ENCODE data around the gene CR2. TPM values are rescaled to one million over a fixed set of nuclear protein-coding genes. Genes with fewer than 3 reads are reported as not detected.

CR2 gene
- total RNA-seq, 1 experiment from 2014 or later: not detected

- no peak for DNase-seq
- Histone ChIP-seq H3K9me2 (replicated peaks; ENCODE audit: insufficient read depth, low read length) (no peaks in the 10 kb centered on the region), H3K79me2 (ENCODE audit: low read length) (no peaks in the 10 kb centered on the region), H3K9ac (ENCODE audit: low read length) (no peak overlapping the region), H3K9me3 (ENCODE audit: low read length) (no peaks in the 10 kb centered on the region), H3K4me2 (ENCODE audit: low read depth, low read length, poor library complexity, severe bottlenecking) (no peak overlapping the region), H4K20me1 (ENCODE audit: insufficient read depth, low read depth, low read length) (no peaks in the 10 kb centered on the region), H3K27me3 (ENCODE audit: low read length) (no peaks in the 10 kb centered on the region), H3K36me3 (ENCODE audit: insufficient read depth, low read length) (no peaks in the 10 kb centered on the region), H3K27ac (ENCODE audit: low read length) (no peak overlapping the region), H3K4me1 (ENCODE audit: low read length) (no peaks in the 10 kb centered on the region), H2AFZ (ENCODE audit: low read length) (no peak overlapping the region), H3K4me3 (ENCODE audit: low read length) (no peak overlapping the region)
Measured at GRCh38 chr1:207502726-207503125, 48.6 kb downstream of the CR2 start.

- Histone ChIP-seq H2AFZ (ENCODE audit: low read length) (no peak overlapping the region), H4K20me1 (ENCODE audit: insufficient read depth, low read depth, low read length) (no peaks in the 10 kb centered on the region), H3K79me2 (ENCODE audit: low read length) (no peaks in the 10 kb centered on the region)
Measured at GRCh38 chr1:207503950-207504349, 49.8 kb downstream of the CR2 start.

GRCh38 chr1:207504438-207504837 is 50.3 kb downstream of the CR2 start:
- Histone ChIP-seq H2AFZ (ENCODE audit: low read length) (no peak overlapping the region), H3K79me2 (ENCODE audit: low read length) (no peaks in the 10 kb centered on the region)

More at GRCh38 chr1:207503950-207504349, 49.8 kb downstream of the CR2 start:
- Histone ChIP-seq H3K27ac (ENCODE audit: low read length) (no peak overlapping the region), H3K9me3 (ENCODE audit: low read length) (no peaks in the 10 kb centered on the region), H3K4me3 (ENCODE audit: low read length) (no peak overlapping the region), H3K9ac (ENCODE audit: low read length) (no peak overlapping the region), H3K27me3 (ENCODE audit: low read length) (no peaks in the 10 kb centered on the region), H3K4me2 (ENCODE audit: low read depth, low read length, poor library complexity, severe bottlenecking) (no peak overlapping the region), H3K4me1 (ENCODE audit: low read length) (no peaks in the 10 kb centered on the region), H3K36me3 (ENCODE audit: insufficient read depth, low read length) (no peaks in the 10 kb centered on the region), H3K9me2 (replicated peaks; ENCODE audit: insufficient read depth, low read length) (no peaks in the 10 kb centered on the region)
- DNase-seq: no peak

GRCh38 chr1:207510444-207510843 is 56.3 kb downstream of the CR2 start:
- Histone ChIP-seq H4K20me1 (ENCODE audit: insufficient read depth, low read depth, low read length) (no peaks in the 10 kb centered on the region), H3K4me3 (ENCODE audit: low read length) (no peak overlapping the region), H2AFZ (ENCODE audit: low read length) (no peak overlapping the region), H3K36me3 (ENCODE audit: insufficient read depth, low read length) (no peaks in the 10 kb centered on the region), H3K79me2 (ENCODE audit: low read length) (no peaks in the 10 kb centered on the region), H3K9me2 (replicated peaks; ENCODE audit: insufficient read depth, low read length) (no peaks in the 10 kb centered on the region), H3K27ac (ENCODE audit: low read length) (no peak overlapping the region), H3K4me1 (ENCODE audit: low read length) (no peaks in the 10 kb centered on the region), H3K27me3 (ENCODE audit: low read length) (no peaks in the 10 kb centered on the region), H3K4me2 (ENCODE audit: low read depth, low read length, poor library complexity, severe bottlenecking) (no peak overlapping the region), H3K9ac (ENCODE audit: low read length) (no peak overlapping the region), H3K9me3 (ENCODE audit: low read length) (no peaks in the 10 kb centered on the region)
- no peak for DNase-seq

More at GRCh38 chr1:207504438-207504837, 50.3 kb downstream of the CR2 start:
- Histone ChIP-seq H3K27ac (ENCODE audit: low read length) (no peak overlapping the region), H3K27me3 (ENCODE audit: low read length) (no peaks in the 10 kb centered on the region), H3K4me2 (ENCODE audit: low read depth, low read length, poor library complexity, severe bottlenecking) (no peak overlapping the region), H3K9ac (ENCODE audit: low read length) (no peak overlapping the region), H3K4me1 (ENCODE audit: low read length) (no peaks in the 10 kb centered on the region), H3K9me2 (replicated peaks; ENCODE audit: insufficient read depth, low read length) (no peaks in the 10 kb centered on the region), H3K9me3 (ENCODE audit: low read length) (no peaks in the 10 kb centered on the region), H3K36me3 (ENCODE audit: insufficient read depth, low read length) (no peaks in the 10 kb centered on the region), H4K20me1 (ENCODE audit: insufficient read depth, low read depth, low read length) (no peaks in the 10 kb centered on the region), H3K4me3 (ENCODE audit: low read length) (no peak overlapping the region)
- DNase-seq: no peak

GRCh38 chr1:207514890-207515289 is 60.8 kb downstream of the CR2 start:
- H3K9ac ChIP-seq (ENCODE audit: low read length): no peak overlapping the region
- no peak overlapping the region for H3K27ac ChIP-seq (ENCODE audit: low read length)
- no peaks in the 10 kb centered on the region for H3K36me3 ChIP-seq (ENCODE audit: insufficient read depth, low read length)
- no peak overlapping the region for H2AFZ ChIP-seq (ENCODE audit: low read length)
- H3K9me2 ChIP-seq (replicated peaks; ENCODE audit: insufficient read depth, low read length): no peaks in the 10 kb centered on the region
- H3K4me1 ChIP-seq (ENCODE audit: low read length): no peaks in the 10 kb centered on the region
- no peak overlapping the region for H3K4me3 ChIP-seq (ENCODE audit: low read length)
- H3K79me2 ChIP-seq (ENCODE audit: low read length): no peaks in the 10 kb centered on the region
- H3K9me3 ChIP-seq (ENCODE audit: low read length): no peaks in the 10 kb centered on the region
- no peaks in the 10 kb centered on the region for H4K20me1 ChIP-seq (ENCODE audit: insufficient read depth, low read depth, low read length)
- H3K27me3 ChIP-seq (ENCODE audit: low read length): no peaks in the 10 kb centered on the region
- no peak for DNase-seq
- H3K4me2 ChIP-seq (ENCODE audit: low read depth, low read length, poor library complexity, severe bottlenecking): no peak overlapping the region

- Histone ChIP-seq H3K9ac (ENCODE audit: low read length) (no peak overlapping the region), H3K27ac (ENCODE audit: low read length) (no peak overlapping the region), H3K27me3 (ENCODE audit: low read length) (no peaks in the 10 kb centered on the region), H2AFZ (ENCODE audit: low read length) (no peak overlapping the region), H3K4me3 (ENCODE audit: low read length) (no peak overlapping the region), H3K9me2 (replicated peaks; ENCODE audit: insufficient read depth, low read length) (no peaks in the 10 kb centered on the region), H3K79me2 (ENCODE audit: low read length) (no peaks in the 10 kb centered on the region), H3K9me3 (ENCODE audit: low read length) (no peaks in the 10 kb centered on the region), H4K20me1 (ENCODE audit: insufficient read depth, low read depth, low read length) (no peaks in the 10 kb centered on the region), H3K36me3 (ENCODE audit: insufficient read depth, low read length) (no peaks in the 10 kb centered on the region), H3K4me1 (ENCODE audit: low read length) (no peaks in the 10 kb centered on the region), H3K4me2 (ENCODE audit: low read depth, low read length, poor library complexity, severe bottlenecking) (no peak overlapping the region)
- no peak for DNase-seq
Measured at GRCh38 chr1:207516729-207517128, 62.6 kb downstream of the CR2 start.

GRCh38 chr1:207518608-207519236 is 64.6 kb downstream of the CR2 start:
- no peaks in the 10 kb centered on the region for H3K27me3 ChIP-seq (ENCODE audit: low read length)
- no peak overlapping the region for H3K4me3 ChIP-seq (ENCODE audit: low read length)
- H3K9ac ChIP-seq (ENCODE audit: low read length): no peak overlapping the region
- no peaks in the 10 kb centered on the region for H3K36me3 ChIP-seq (ENCODE audit: insufficient read depth, low read length)
- H3K9me2 ChIP-seq (replicated peaks; ENCODE audit: insufficient read depth, low read length): no peaks in the 10 kb centered on the region
- H4K20me1 ChIP-seq (ENCODE audit: insufficient read depth, low read depth, low read length): no peaks in the 10 kb centered on the region
- H3K27ac ChIP-seq (ENCODE audit: low read length): no peak overlapping the region
- H3K9me3 ChIP-seq (ENCODE audit: low read length): no peaks in the 10 kb centered on the region
- no peak for DNase-seq
- no peaks in the 10 kb centered on the region for H3K4me1 ChIP-seq (ENCODE audit: low read length)
- H2AFZ ChIP-seq (ENCODE audit: low read length): no peak overlapping the region
- no peaks in the 10 kb centered on the region for H3K79me2 ChIP-seq (ENCODE audit: low read length)
- no peak overlapping the region for H3K4me2 ChIP-seq (ENCODE audit: low read depth, low read length, poor library complexity, severe bottlenecking)

- no peak overlapping the region for H3K4me2 ChIP-seq (ENCODE audit: low read depth, low read length, poor library complexity, severe bottlenecking)
Measured at GRCh38 chr1:207519505-207520399, 65.6 kb downstream of the CR2 start.

More at GRCh38 chr1:207519505-207520399, 65.6 kb downstream of the CR2 start:
- Histone ChIP-seq H3K9ac (ENCODE audit: low read length) (no peak overlapping the region), H3K4me3 (ENCODE audit: low read length) (no peak overlapping the region), H3K27ac (ENCODE audit: low read length) (no peak overlapping the region), H3K36me3 (ENCODE audit: insufficient read depth, low read length) (no peaks in the 10 kb centered on the region), H3K9me3 (ENCODE audit: low read length) (no peaks in the 10 kb centered on the region), H3K9me2 (replicated peaks; ENCODE audit: insufficient read depth, low read length) (no peaks in the 10 kb centered on the region), H3K79me2 (ENCODE audit: low read length) (no peaks in the 10 kb centered on the region), H3K4me1 (ENCODE audit: low read length) (no peaks in the 10 kb centered on the region), H4K20me1 (ENCODE audit: insufficient read depth, low read depth, low read length) (no peaks in the 10 kb centered on the region), H2AFZ (ENCODE audit: low read length) (no peak overlapping the region), H3K27me3 (ENCODE audit: low read length) (no peaks in the 10 kb centered on the region)
- no peak for DNase-seq
